Stomach (tissue), 4 donors: ENCODE data around the gene OR5B21.

Experiments used
- EP300 ChIP-seq: sonication (generic); formaldehyde crosslinking; IDR thresholded peaks from one replicate; pipeline ENCODE4 v1.6.1; 2017; ENCODE audit warnings: antibody characterized with exemption
- POLR2A ChIP-seq, 4 donors: fragments of 450-650 bp; IDR thresholded peaks; one replicate each; pipeline ENCODE4 v1.6.1; 2016; ENCODE audit warnings: antibody characterized with exemption in 4 of 4, control low read depth in 2 of 4, mild to moderate bottlenecking in 1 of 4, moderate library complexity in 1 of 4
- POLR2AphosphoS5 ChIP-seq, 3 donors: sonication (generic); formaldehyde crosslinking; IDR thresholded peaks; one replicate each; pipeline ENCODE4 v1.6.1; 2016; ENCODE audit warnings: antibody characterized with exemption in 3 of 3
- TF ChIP-seq, protein P1 (sequence below), 7 experiments: fragments of 450-650 bp in 4 of 7; fragments of 200-600 bp in 3 of 7; sonication (generic) in 3 of 7; IDR thresholded peaks; one replicate each; pipeline ENCODE4 v1.5.1; 2016 to 2019; ENCODE audit warnings: antibody characterized with exemption in 7 of 7, control low read depth in 2 of 7, mild to moderate bottlenecking in 1 of 7

DNA sequence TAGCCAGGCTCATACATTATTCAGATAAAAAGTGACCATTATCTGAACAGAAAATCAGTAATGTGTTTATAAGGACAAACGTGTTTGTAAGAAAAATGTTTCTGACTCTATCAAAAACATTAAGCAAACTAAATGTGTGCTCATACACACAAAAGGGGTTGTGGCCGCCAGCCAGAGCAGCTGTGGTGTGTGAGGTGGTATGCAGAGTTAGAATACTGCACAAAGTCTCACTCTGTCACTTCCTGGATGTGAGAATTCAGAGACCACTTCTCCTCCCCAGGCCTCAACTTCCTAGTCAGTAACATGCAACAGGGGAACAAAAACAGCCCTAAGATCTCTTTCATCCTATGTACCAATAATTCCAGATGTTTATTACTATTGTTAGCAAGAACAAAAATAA lies 9.4 kb downstream of the OR5B21 start:
- TF ChIP-seq, protein P1, sequence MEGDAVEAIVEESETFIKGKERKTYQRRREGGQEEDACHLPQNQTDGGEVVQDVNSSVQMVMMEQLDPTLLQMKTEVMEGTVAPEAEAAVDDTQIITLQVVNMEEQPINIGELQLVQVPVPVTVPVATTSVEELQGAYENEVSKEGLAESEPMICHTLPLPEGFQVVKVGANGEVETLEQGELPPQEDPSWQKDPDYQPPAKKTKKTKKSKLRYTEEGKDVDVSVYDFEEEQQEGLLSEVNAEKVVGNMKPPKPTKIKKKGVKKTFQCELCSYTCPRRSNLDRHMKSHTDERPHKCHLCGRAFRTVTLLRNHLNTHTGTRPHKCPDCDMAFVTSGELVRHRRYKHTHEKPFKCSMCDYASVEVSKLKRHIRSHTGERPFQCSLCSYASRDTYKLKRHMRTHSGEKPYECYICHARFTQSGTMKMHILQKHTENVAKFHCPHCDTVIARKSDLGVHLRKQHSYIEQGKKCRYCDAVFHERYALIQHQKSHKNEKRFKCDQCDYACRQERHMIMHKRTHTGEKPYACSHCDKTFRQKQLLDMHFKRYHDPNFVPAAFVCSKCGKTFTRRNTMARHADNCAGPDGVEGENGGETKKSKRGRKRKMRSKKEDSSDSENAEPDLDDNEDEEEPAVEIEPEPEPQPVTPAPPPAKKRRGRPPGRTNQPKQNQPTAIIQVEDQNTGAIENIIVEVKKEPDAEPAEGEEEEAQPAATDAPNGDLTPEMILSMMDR (IDR thresholded peaks at IDR 0.05), result no peak
- TF ChIP-seq POLR2AphosphoS5 (IDR thresholded peaks at IDR 0.05) (no peak), POLR2A (IDR thresholded peaks at IDR 0.05) (no peak), EP300 (no peak)
